GM04503 (cell line): Measurements from ENCODE around the gene GNRH2.
"Not testable (repeated sequence)": the region's sequence is repeated elsewhere in the genome, so short reads cannot be mapped to it uniquely, and the experiment has no call there.

ENCODE experiments used
- DNase-seq: peaks from one replicate; pipeline ENCODE4 v3.0.0-alpha.2; 2012; ENCODE audit warnings: low read depth

The GNRH2 gene

GRCh38 chr20:3073251-3073643 is 29.8 kb downstream of the GNRH2 start:
- DNase-seq, result not testable (repeated sequence)

- DNase-seq, result no peak
These were observed 31.4 kb downstream of the GNRH2 start for GRCh38 chr20:3074812-3075211.

- DNase-seq, result not testable (repeated sequence)
These were observed 31.9 kb downstream of the GNRH2 start for GRCh38 chr20:3075315-3075714.

GRCh38 chr20:3077618-3078134 is 34.3 kb downstream of the GNRH2 start:
- DNase-seq, result no peak

- DNase-seq, result peak; percentile 50
These were observed 37.5 kb downstream of the GNRH2 start for GRCh38 chr20:3080939-3081388.

GRCh38 chr20:3081641-3082040 is 38.2 kb downstream of the GNRH2 start:
- DNase-seq, result no peak

GRCh38 chr20:3082306-3082951 is 39.0 kb downstream of the GNRH2 start:
- DNase-seq, result no peak

- no peak for DNase-seq
These were observed 39.8 kb downstream of the GNRH2 start for GRCh38 chr20:3082955-3083952.

- DNase-seq, result no peak
These were observed 41.0 kb downstream of the GNRH2 start, which contains the start of gene AVP for GRCh38 chr20:3084283-3084985. AVP (minus strand) TSS chr20:3084724; CDS start chr20:3084674, 50 bp downstream.

- no peak for DNase-seq
These were observed 41.6 kb downstream of the GNRH2 start for GRCh38 chr20:3084986-3085360.

GRCh38 chr20:3085571-3086072 is 42.2 kb downstream of the GNRH2 start:
- no peak for DNase-seq

- DNase-seq, result no peak
These were observed 44.6 kb downstream of the GNRH2 start for GRCh38 chr20:3088031-3088430.

GRCh38 chr20:3090565-3090964 is 47.1 kb downstream of the GNRH2 start:
- no peak for DNase-seq

- DNase-seq, result no peak
These were observed 49.4 kb downstream of the GNRH2 start for GRCh38 chr20:3092611-3093379.

GRCh38 chr20:3093861-3094361 is 50.5 kb downstream of the GNRH2 start:
- DNase-seq, result no peak

GRCh38 chr20:3094848-3095629 is 51.6 kb downstream of the GNRH2 start:
- DNase-seq, result no peak
